ENCODE data around the gene PHC1. TPM values are rescaled to one million over a fixed set of nuclear protein-coding genes. Genes with fewer than 3 reads are reported as not detected.
"Not testable (repeated sequence)": the region's sequence is repeated elsewhere in the genome, so short reads cannot be mapped to it uniquely, and the experiment has no call there.

The PHC1 gene
- total RNA-seq, 1 experiment from 2014 or later, result 6.9 TPM

GRCh38 chr12:8894986-8895385 lies 19.3 kb upstream of the PHC1 start:
- no TSS peak for BruUV-seq (replicated peaks)
- no peaks in the 10 kb centered on the region for H3K9me2 ChIP-seq (replicated peaks; ENCODE audit: low read length)
- no peaks in the 10 kb centered on the region for H3K9me3 ChIP-seq (ENCODE audit: low read length)
- ATAC-seq (no peak), DNase-seq (no peak)
- H3K4me1 ChIP-seq (ENCODE audit: insufficient read depth, low read length), result no peaks in the 10 kb centered on the region
- no peaks in the 10 kb centered on the region for H4K20me1 ChIP-seq (ENCODE audit: low read length)
- no peak overlapping the region for H3K27ac ChIP-seq (ENCODE audit: low read length)
- TF ChIP-seq EZH2phosphoT487 (IDR thresholded peaks at IDR 0.05; ENCODE audit: borderline replicate concordance, low read length) (no peak), CTCF (conservative IDR thresholded peaks at IDR 0.05; ENCODE audit: low read depth, low read length) (no peak), EZH2 (IDR thresholded peaks at IDR 0.05; ENCODE audit: low read length, unreplicated experiment) (no peak)
- no peak overlapping the region for H3K4me3 ChIP-seq (ENCODE audit: low read length)
- no peaks in the 10 kb centered on the region for H3K79me2 ChIP-seq (ENCODE audit: low read length)
- no peak overlapping the region for H3K9ac ChIP-seq (ENCODE audit: low read length)
- H3K4me2 ChIP-seq (ENCODE audit: low read length), result no peak overlapping the region
- no peak overlapping the region for H2AFZ ChIP-seq (ENCODE audit: low read length)
- ChIA-PET POLR2A (ENCODE audit: unreplicated experiment) (no interaction called here), CTCF (no interaction called here)
- H3K36me3 ChIP-seq (ENCODE audit: low read depth, low read length), result no peaks in the 10 kb centered on the region
- H3F3A ChIP-seq (ENCODE audit: low read length, unreplicated experiment), result no peaks in the 10 kb centered on the region
- intact Hi-C loops (cut with micrococcal nuclease), result loop anchor here (10.0 kb wide), 1 partner anchor 210 kb away; no protein-coding TSS in a partner anchor
- 0 out of 2 replicates have a peak, but pooled peaks cover 9% of the 10 kb centered on the region for H3K27me3 ChIP-seq (ENCODE audit: low read length)

GRCh38 chr12:8897081-8897480 lies 17.2 kb upstream of the PHC1 start:
- ATAC-seq, result no peak
- Histone ChIP-seq H3K9me3 (ENCODE audit: low read length) (no peaks in the 10 kb centered on the region), H3K4me1 (ENCODE audit: insufficient read depth, low read length) (no peaks in the 10 kb centered on the region), H3K27me3 (ENCODE audit: low read length) (0 out of 2 replicates have a peak, but pooled peaks cover 9% of the 10 kb centered on the region), H3K9me2 (replicated peaks; ENCODE audit: low read length) (no peaks in the 10 kb centered on the region), H3F3A (ENCODE audit: low read length, unreplicated experiment) (no peaks in the 10 kb centered on the region), H3K9ac (ENCODE audit: low read length) (no peak overlapping the region), H3K36me3 (ENCODE audit: low read depth, low read length) (no peaks in the 10 kb centered on the region), H2AFZ (ENCODE audit: low read length) (no peak overlapping the region), H4K20me1 (ENCODE audit: low read length) (no peaks in the 10 kb centered on the region), H3K27ac (ENCODE audit: low read length) (no peak overlapping the region), H3K4me3 (ENCODE audit: low read length) (no peak overlapping the region), H3K4me2 (ENCODE audit: low read length) (no peak overlapping the region), H3K79me2 (ENCODE audit: low read length) (no peaks in the 10 kb centered on the region)
- no TSS peak for BruUV-seq (replicated peaks)
- CTCF ChIA-PET, result no interaction called here
- no peak for DNase-seq
- TF ChIP-seq EZH2 (IDR thresholded peaks at IDR 0.05; ENCODE audit: low read length, unreplicated experiment), result no peak
- TF ChIP-seq CTCF (conservative IDR thresholded peaks at IDR 0.05; ENCODE audit: low read depth, low read length), result no peak
- TF ChIP-seq EZH2phosphoT487 (IDR thresholded peaks at IDR 0.05; ENCODE audit: borderline replicate concordance, low read length), result no peak
- POLR2A ChIA-PET (ENCODE audit: unreplicated experiment), result no interaction called here
- intact Hi-C loops (cut with micrococcal nuclease), result loop anchor here (10.0 kb wide), 1 partner anchor 212 kb away; no protein-coding TSS in a partner anchor

GRCh38 chr12:8899830-8900229 lies 14.5 kb upstream of the PHC1 start:
- TF ChIP-seq EZH2phosphoT487 (IDR thresholded peaks at IDR 0.05; ENCODE audit: borderline replicate concordance, low read length), result no peak
- TF ChIP-seq CTCF (conservative IDR thresholded peaks at IDR 0.05; ENCODE audit: low read depth, low read length), result no peak
- TF ChIP-seq EZH2 (IDR thresholded peaks at IDR 0.05; ENCODE audit: low read length, unreplicated experiment), result no peak
- H4K20me1 ChIP-seq (ENCODE audit: low read length), result no peaks in the 10 kb centered on the region
- H3K9me2 ChIP-seq (replicated peaks; ENCODE audit: low read length), result no peaks in the 10 kb centered on the region
- POLR2A ChIA-PET (ENCODE audit: unreplicated experiment), result no interaction called here
- DNase-seq (no peak), ATAC-seq (no peak)
- H3K9me3 ChIP-seq (ENCODE audit: low read length), result no peaks in the 10 kb centered on the region
- no peaks in the 10 kb centered on the region for H3K36me3 ChIP-seq (ENCODE audit: low read depth, low read length)
- H3K27ac ChIP-seq (ENCODE audit: low read length), result no peak overlapping the region
- no TSS peak for BruUV-seq (replicated peaks)
- no peak overlapping the region for H3K9ac ChIP-seq (ENCODE audit: low read length)
- H3K79me2 ChIP-seq (ENCODE audit: low read length), result no peaks in the 10 kb centered on the region
- intact Hi-C loops (cut with micrococcal nuclease), result loop anchor here (10.0 kb wide), 1 partner anchor 215 kb away; no protein-coding TSS in a partner anchor
- no peaks in the 10 kb centered on the region for H3F3A ChIP-seq (ENCODE audit: low read length, unreplicated experiment)
- H3K27me3 ChIP-seq (ENCODE audit: low read length), result 0 out of 2 replicates have a peak, but pooled peaks cover 9% of the 10 kb centered on the region
- H2AFZ ChIP-seq (ENCODE audit: low read length), result no peak overlapping the region
- H3K4me1 ChIP-seq (ENCODE audit: insufficient read depth, low read length), result no peaks in the 10 kb centered on the region
- no peak overlapping the region for H3K4me2 ChIP-seq (ENCODE audit: low read length)
- no peak overlapping the region for H3K4me3 ChIP-seq (ENCODE audit: low read length)
- CTCF ChIA-PET, result no interaction called here

GRCh38 chr12:8902703-8903102 lies 11.6 kb upstream of the PHC1 start:
- CTCF ChIA-PET; H4K20me1 ChIP-seq (ENCODE audit: low read length); H3K4me1 ChIP-seq (ENCODE audit: insufficient read depth, low read length); H3K36me3 ChIP-seq (ENCODE audit: low read depth, low read length); ATAC-seq; H3K4me2 ChIP-seq (ENCODE audit: low read length); H3K79me2 ChIP-seq (ENCODE audit: low read length); H3K4me3 ChIP-seq (ENCODE audit: low read length); intact Hi-C loops (cut with micrococcal nuclease); H3K27me3 ChIP-seq (ENCODE audit: low read length); H3K9ac ChIP-seq (ENCODE audit: low read length); BruUV-seq (replicated peaks); H3K9me2 ChIP-seq (replicated peaks; ENCODE audit: low read length); H3F3A ChIP-seq (ENCODE audit: low read length, unreplicated experiment); H3K27ac ChIP-seq (ENCODE audit: low read length); POLR2A ChIA-PET (ENCODE audit: unreplicated experiment); H3K9me3 ChIP-seq (ENCODE audit: low read length); H2AFZ ChIP-seq (ENCODE audit: low read length); DNase-seq: not testable (repeated sequence)
